ENCODE data around the gene LATS1.

GRCh38 chr6:149723771-149724417, 6.0 kb upstream of the LATS1 start:
- TF ChIP-seq POLR2A (IDR thresholded peaks at IDR 0.05; ENCODE audit: low read depth, low read length) (no peak), POLR2AphosphoS5 (IDR thresholded peaks at IDR 0.05; ENCODE audit: low read depth, low read length) (no peak)

All from GM12892 (cell line).